ENCODE measurements around the gene CHST11.
"Not testable (repeated sequence)": the region's sequence is repeated elsewhere in the genome, so short reads cannot be mapped to it uniquely, and the experiment has no call there.

CHST11 gene

DNA sequence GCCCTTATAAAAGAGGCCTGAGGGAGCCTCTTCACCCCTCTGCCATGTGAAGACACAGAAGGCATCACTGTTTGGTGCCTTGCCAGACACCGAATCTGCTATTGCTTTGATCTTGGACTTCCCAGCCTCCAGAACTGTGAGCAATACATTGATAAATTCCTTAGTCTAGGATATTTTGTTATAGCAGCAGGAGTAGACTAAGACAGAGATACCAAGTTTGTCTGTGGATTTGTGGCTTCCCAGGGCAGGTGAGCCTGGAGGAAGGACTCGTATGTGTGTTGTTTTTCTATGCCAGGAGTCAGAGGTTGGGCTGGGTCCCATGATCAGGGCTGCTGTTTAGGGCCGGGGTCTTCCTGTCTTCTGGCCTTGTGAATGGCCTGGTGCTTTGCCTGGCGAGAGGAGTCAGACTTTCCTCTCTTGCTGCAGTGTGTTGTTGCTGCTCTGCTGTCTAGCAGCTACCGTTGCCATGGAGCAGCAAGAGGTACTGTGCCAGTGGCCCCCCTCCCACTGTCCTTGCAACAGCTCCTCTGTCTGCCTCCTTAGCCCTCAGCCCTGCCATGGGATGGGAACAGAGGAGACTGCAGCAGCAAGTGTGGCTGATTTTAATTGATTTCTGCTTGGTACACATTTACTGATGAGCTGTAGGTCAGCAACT, 111.2 kb downstream of the CHST11 start:
- no peak for DNase-seq

DNA sequence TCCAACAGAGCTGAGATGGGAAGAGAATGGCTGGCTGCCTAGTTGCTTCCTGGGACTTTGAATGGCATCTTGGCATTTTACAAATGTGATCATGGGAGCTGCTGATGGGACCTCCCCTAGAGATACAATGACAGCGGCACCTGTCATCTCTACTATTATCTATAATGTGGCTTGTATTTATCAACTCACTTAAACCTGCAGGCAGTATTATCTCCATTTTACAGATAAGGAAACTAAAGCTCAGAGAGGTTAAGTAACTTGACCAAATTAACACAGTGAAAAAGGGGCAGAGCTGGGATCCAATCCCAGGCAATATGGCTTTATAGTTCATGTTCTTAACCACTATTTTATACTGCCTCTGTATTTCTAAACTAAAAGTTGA, 111.7 kb downstream of the CHST11 start:
- DNase-seq: no peak

DNA sequence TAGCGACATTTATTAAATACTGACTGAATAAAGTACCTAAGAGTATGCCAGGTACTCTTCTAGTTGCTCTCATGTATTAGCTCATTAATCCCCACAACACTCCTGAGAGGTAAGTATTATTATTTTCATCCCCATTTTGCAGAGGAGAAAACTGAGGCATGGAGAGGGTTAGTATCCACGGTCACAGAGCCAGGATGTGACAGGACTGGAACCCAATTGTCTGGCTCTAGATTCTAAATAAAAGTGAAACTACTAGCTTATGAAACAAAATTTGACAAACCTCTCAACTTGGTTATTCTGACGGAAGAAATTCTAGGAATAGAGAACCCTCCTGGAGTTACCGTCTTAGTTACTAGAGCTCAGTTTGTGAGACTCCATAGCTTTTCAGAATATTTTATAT, 112.2 kb downstream of the CHST11 start:
- DNase-seq: no peak

DNA sequence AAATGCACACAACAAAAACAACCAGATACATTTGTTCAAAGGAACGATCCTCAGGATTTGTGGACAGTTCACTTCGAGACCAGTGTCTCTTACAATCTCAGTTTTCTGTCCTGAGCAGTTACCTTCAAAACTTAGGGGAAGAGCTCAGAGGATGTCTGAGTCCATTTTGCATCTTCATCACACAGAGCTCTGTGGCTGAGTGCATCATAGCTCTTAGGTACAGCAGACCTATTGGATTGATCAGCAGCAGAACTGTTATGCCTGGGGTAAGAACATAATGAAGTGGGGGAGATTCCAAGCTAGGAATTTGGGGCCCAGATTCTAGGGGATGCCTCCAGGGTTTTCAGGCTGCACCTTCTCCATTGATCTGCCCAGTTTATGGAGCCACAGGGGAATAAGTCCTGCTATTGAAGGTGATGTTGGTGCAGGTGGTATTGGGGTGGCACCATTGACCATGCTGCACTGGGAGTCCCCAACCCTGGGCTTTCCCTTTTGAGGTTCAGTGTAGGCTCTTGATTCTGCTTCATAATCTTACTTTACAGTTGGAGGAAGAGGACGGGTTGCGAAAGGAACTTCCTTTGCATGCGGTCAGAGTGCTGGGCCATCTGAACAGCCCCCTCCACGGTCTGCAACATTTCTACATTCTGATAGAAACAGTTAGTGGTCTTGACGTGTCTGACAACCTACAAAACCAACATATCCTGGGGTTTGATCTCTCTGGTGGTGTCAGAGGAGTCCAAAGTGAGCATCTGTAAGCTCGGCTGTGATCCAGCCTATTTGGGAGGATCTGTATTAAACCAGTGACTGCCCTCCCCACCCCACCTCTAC, 112.8 kb downstream of the CHST11 start:
- no peak for DNase-seq

DNA sequence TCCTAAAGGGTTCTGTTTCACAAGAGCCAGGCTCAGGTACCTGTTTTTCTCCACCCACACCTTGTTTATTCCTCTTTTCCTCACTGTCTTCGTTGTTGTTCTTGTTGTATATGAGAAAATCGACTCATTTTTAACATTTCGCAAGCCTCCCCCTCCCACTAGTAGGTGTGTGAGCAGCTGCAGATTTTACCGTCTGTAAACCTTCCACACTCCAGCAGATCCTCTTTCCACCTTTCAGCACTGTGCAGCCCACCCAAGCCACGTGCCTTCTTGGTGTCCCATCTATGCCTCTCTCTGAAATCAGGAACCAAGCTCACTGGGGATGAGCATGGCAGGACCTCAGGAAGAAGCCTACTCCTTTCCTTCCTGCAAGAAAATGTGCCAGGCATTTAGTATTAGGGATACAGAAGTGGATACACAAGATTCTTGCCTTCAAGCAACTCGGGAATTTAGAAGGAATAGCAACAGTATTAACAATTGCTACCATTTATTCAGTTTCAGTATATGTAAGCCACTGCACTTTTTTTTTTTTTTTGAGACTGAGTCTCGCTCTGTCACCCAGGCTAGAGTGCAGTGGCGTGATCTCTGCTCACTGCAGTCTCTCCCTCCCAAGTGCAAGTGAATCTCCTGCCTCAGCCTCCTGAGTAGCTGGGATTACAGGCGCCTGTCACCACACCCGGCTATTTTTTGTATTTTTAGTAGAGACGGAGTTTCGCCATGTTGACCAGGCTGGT, 113.6 kb downstream of the CHST11 start:
- DNase-seq: no peak

DNA sequence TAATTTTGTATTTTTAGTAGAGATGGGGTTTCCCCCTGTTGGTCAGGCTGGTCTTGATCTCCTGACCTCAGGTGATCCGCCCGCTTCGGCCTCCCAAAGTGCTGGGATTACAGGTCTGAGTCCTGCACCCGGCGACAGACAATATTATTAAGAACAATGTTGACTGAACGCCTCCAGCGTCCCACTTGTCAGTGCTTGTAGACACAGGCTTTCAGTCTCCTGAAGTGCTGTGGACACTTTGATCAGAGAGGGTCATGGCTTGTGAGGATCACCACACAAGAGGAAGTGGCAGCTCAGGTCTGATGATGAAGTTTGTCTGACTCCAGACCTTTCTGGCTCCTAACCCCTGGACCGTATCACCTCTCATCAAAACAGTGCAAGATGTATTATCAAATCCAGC, 114.6 kb downstream of the CHST11 start:
- no peak for DNase-seq

DNA sequence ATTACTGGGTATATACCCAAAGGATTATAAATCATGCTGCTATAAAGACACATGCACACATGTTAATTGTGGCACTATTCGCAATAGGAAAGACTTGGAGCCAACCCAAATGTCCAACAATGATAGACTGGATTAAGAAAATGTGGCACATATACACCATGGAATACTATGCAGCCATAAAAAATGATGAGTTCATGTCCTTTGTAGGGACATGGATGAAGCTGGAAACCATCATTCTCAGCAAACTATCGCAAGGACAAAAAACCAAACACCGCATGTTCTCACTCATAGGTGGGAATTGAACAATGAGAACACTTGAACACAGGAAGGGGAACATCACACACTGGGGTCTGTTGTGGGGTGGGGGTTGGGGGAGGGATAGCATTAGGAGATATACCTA, 117.6 kb downstream of the CHST11 start:
- not testable (repeated sequence) for DNase-seq

DNA sequence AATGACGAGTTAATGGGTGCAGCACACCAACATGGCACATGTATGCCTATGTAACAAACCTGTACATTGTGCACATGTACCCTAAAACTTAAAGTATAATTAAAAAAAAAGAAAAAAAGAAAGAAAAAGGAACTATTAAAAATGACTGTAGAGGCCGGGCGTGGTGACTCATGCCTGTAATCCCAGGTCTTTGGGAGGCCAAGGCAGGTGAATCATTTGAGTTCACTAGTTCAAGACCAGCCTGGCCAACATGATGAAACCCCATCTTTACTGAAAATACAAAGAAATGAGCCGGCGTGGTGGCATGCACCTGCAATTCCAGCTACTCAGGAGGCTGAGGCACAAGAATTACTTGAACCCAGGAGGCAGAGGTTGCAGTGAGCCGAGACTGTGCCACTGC, 118.0 kb downstream of the CHST11 start:
- DNase-seq: not testable (repeated sequence)

DNA sequence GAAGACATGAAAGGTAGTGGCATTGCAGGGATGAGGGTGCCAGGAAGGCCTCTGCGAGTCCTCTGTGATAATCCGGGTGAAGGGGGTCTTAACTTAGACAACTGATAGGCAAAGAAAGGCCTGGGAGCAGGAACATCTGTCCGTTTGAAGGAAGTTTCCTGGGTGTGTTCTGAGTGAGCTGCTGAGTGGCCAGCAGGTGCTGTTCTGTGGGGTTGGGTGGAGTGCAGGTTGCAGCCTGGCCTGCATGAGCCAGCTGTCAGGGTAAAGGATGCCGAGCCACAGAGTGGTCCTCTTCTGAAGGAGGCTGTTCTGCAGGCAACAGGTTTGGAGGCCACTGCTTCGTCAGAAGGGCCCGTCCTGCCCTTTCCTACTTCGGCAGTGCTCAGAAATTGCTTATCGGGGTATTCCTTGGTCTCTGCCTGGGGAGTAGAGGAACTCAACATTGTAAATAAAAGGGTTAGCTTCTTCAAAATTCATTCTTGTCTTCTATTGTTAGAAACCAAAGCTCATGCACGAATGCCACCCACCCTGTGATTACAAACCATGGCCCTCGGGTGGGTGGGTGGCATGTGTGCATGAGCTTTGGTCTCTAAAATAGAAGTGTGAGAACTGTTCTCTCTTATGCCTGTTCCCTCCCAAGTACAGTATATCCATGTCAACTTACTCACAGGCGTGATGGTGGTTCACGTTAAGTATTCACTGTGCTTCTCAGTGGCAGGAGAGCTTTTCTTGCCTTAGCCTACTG, 118.9 kb downstream of the CHST11 start:
- DNase-seq: no peak

DNA sequence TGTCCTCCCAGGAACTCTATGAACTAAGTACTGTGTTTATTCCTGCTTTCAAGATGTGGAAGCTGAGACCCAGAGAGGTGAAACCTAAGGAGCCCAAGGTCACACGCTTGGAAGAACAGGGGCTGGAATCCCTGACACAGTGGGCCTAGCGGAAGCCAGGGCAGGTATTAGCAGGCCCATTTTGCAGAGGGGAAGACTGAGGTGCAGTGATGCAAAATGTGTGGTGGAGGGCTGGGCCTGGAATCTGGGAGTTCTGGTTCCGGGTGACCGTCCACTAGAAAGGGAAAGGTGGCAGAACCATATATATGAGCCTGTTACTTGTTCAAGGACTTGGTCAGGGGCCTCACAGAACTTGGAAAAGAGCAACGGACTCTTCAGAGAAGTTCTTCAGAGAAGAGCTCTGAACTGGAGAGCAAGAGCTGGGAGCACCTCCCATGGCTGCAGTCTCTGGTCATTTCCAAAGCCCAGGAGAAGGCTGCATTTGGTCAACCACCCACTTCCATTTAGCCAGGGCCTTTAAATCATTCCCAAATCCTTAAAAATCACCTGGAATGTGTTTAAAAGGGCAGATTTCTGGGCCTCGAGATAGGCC, 119.5 kb downstream of the CHST11 start:
- no peak for DNase-seq

DNA sequence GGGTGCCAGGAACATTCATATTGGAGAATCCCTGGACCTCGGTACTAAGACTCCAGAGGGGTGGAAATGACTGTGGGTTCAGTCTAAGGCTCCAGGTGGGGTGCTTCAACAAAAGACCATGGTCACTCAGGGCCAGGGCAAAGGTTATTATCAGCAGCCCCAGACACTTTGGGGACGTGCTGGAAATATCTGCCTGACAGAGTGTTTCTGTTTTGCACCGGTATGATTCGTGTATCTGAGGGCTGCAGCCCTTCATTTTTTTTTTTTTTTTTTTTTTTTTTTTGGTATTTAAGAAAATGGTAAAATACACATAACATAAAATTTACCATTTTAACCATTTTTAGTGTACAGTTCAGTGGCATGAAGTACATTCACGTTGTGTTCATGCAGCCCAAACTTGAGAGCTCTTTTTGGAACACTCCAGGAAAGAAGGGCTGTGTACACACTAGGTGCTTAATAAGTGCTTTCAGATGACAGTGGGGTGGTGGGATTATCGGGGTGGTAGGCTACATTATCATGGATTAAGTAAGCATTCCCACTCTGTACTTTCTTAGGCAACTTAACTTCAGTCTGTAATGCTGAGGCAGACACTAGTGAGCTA, 120.3 kb downstream of the CHST11 start:
- DNase-seq: no peak

DNA sequence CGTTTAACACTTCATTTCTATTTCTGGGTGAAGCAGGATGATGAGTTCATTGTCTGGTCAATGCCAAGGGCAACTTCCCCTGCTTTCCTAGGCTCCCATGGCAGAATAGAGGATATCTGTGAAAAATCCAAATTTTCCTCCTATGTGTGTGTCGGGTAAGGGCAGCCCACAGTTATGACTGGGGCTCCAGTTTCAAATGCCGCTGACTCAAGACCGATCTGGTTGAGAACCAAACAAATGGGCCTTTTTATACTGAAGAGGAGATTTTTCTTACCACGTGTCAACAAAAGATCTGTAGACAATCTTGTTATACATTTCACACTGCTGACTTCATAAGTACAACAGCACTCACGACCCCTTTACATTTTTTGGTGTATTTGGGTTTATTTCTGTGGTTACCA, 120.8 kb downstream of the CHST11 start:
- no peak for DNase-seq

DNA sequence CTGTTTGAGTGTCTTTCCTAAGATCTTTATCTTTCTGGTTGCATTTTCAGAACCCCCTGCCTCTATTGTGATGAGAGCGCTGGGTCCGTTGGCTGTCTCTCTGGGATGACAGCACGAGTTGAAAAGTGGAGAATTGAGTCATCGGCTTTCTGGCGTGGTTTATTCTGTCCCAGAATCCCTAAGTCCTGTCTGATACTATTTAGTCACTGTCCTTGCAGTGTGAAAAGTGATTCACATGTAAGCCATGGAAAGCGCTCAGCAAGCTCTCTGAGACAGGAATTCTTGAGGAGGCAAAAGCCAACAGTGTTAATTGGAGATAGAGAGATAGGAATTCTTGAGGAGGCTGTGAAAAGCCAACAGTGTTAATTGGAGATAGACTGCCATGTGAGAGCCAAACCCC, 121.7 kb downstream of the CHST11 start:
- no peak for DNase-seq

DNA sequence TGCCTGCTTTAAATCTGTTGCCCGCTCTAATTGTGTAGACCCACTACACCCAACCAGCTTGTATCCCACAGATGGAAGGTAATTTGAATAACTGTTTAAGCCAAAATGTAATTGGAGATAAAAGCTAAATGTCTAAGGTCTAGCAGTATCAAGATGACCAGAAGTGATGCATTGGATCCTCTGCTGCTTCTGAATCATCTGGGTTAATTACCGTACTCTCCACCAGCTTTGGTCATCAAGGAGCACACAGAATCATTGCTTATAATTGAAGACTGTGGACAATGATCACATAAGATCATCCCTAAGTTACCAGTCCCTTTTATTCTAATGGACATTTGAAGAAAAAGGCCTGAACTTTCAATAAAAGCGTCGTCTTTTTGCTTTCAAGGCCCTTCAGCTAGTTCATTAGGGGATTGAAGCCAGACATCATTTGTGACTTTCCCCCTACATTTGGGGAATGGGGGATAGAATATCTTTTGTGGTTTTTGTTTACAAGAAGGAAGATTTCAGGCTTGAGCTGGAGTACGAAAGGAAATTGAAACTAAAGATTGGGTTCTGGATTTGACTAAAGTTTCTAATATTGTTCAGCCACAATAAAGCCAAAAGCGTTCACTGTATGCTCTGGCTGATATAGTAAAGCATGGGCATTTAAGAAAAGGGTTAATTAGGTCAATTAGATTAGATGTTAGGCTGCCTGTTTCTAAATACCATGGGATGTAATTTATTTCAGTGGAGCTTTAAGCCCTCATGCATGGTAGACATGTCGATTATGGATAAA, 123.2 kb downstream of the CHST11 start:
- DNase-seq: no peak

DNA sequence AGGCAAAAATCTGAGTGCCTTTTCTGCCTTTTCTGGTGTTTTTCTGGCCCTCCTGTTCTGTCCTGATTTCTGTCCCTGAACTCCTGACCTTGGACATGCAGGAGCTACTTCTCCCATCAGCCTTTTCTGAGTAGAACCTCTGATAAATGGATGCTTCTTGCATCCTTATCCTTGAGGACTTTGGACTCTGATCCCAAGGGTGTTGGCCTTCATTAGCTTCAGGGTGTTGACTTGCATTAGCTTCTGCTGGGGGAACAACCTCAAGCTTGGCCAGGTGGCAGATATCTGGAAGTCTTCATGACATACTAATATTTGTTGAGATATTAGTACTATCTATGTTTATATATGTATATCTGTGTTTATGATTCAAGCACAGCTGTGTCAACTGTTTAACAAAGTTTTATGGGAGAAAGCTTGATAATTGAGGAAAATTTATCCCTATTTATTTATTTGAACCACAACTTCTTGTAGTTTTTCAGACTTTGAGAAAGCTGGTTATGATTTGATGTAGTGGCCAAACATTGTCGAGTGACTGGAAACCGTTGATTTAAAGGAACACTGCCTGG, 124.3 kb downstream of the CHST11 start:
- DNase-seq: no peak

DNA sequence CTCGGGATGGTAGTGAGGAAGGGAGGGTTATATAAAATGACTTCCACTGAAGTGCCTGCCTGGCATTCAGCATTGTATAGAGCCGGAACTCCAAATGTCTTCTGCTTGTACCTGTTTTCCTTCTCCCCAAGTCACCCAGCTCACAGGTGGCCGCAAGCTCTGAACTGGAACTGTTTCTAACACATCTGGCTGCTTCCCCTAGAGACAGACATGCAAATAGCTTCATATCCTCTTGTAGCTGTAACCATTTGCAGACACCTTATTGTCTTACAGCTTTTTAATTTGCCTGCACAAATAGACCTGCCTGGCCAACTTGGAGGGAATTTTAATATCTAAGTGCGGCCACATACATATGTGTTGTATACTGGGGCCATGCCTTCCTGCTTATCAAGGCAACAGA, 126.0 kb downstream of the CHST11 start:
- DNase-seq: no peak

DNA sequence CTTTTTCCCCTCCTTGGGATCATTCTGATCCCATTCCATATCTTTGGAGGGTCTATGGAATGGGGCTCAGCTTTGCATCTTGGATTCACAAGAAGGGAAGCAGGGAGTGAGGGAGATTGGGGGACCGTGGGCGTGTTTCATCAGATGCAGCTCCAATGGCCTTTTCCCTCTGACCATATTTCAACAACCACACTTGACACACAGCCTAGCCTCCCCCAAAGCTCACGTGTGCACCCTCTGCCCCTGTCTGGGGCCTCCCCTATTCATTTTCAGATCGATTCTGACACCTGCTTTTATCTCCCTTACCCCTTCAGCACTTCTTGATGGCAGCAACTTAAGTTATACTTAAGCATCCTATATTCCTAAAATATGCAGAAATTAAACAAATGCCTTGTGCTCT, 126.6 kb downstream of the CHST11 start:
- DNase-seq: no peak

DNA sequence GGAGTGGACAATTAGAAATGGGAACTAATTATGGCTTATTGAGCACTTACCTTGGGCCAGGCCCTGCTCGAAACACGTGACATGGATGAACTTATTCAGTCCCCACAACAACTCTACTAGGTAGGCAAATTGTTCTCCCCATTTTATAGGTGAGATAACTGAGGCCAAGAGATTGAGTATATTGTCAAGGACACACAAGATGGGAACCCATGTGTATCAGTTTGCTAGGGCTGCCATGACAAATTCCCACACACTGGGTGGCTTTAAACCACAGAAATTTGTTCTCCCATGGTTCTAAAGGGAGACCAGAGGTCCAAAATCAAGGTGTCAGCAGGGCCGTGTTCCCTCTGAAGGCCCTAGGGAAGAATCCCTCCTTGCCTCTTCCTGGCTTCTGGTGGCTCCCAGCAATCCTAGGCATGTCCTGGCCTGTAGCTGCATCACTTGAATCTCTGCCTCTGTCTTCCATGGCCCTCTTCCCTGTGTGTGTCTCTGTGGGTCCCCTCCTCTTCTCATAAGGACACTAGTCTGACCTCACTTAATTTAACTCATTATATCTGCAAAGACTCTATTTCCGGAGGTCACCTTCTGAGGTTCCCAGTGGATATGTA, 128.8 kb downstream of the CHST11 start:
- no peak for DNase-seq

DNA sequence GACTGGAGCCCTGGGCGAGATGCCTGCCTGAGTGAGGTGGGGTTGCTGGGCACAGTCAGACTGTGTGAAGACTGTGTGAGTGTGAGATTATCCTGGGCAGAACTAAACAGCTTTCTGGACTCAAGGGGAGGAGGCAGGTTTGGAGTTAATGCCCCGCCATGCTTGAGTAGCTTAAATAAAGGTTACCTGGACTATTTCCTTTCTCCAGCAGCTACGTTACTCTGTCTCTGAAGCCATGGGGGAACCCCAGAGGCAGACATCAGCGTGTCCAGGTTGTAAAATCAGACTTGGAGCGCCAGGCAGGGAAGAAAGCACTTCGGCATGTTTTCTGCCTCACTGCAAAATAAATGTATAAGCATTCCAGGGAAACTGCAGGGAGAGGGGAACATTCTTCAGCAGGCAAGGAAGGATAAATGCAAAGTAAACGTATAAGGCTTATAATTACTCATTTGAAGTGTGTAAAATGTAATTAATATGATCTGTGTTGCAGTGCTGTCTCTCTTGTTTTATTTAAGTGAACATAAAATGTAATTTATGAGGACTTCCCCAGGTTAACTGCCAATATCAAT, 129.7 kb downstream of the CHST11 start:
- DNase-seq: no peak

Data from NCI-H69 (cell line).